HG02642 (cell line): ENCODE results near the gene C4BPA.

Experiments
- ATAC-seq: cut with Tn5 transposase; IDR thresholded peaks from one replicate; pipeline ENCODE4 v1.9.1; 2021; ENCODE audit warnings: mild to moderate bottlenecking; ENCODE audit not compliant: unreplicated experiment, poor library complexity

C4BPA gene

GRCh38 chr1:207076181-207076955 lies 27.7 kb upstream of the C4BPA start:
- no peak for ATAC-seq

GRCh38 chr1:207077012-207077411 lies 27.0 kb upstream of the C4BPA start:
- ATAC-seq, result no peak

DNA sequence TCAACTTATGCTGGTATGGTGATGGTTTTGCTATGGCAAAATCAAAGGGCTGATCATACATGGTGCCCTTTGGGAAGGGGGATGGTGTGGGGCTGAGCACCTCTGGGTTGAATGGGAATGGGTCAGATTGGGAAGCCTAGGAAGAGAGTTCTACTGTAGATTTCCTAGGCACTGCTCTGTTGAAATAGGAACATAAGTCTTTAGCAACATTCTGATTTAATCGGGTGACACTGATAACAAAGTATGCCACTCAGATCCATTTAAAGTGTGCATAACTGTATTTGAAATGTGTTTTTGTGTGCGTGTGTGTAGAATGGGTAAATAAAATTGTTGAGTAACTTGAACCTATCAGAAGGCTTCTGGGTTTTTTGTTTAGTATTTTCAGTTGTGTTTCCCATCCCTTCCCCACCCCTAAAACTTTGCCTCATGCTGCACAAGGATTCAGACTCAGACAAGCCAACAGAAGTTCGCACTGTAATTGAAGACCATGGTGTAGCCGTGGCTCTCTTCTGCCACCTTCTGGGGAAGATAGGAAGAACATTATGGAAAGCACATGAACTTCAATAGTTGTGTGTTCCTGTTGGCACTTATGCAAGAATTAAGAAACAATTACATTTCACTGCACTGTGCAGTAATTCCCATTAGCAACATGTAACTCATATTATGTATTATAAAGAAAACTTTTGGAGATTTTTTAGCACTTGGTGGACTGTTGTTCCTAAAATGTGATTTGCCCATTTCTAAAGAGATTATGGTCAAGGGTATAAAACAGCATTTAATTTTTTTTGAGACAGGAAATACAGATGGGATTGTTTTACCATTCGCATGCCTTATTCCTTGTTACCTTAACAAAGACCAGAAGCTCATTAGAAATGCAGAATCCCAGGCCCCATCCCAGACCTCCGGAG lies 26.3 kb upstream of the C4BPA start:
- ATAC-seq, result peak; percentile 64

DNA sequence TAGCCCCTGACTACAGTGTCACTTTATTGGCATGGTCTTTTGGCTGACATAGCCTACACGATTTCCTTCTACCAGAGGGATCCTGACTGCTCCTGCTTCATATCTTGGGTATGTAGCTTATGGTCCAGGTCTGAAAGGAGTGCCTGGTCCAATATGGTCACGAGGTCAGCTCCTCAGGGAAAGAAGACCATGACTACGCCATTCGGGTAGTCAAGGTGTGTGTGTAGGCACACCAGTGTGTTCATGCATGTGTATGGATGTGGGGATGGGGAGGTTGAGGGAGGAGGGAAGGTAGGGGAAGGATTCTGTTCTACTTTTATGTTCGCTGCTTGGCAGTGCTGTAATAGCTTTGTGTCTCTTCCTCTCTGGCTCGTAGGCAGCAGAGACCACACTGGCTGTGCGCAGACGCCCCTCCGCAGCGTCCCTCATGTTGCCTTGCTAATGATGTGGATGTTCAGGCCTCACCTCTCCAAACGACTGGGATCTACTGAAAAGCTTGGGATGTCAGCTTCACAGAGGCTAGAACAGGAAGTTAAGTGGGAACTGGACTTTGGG lies 25.4 kb upstream of the C4BPA start:
- ATAC-seq, result no peak

DNA sequence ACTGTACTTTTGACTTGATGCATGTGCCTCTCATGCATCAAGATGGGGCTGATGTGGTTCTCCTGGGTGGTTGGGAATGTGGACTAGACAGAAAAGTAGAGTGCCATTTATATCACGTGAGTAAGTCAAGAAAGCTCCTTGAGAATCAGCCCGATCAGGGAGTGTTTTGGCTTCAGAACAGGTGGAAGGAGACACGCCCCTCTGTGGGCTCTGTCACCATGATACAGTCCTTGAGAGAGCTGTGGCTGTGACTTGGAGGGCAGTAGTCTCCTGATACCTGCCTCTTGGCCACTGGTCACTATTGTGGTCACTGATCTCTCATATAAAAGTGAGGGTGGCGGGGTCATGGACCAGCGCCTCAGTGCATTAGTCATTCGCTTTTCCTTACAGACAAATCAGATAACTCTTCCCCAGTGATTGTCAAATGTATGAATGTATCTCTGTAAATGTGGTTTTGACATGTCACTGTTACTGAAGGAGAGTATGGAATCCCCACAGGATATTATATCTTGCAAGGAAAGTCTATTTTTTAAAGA lies 24.3 kb upstream of the C4BPA start:
- no peak for ATAC-seq

DNA sequence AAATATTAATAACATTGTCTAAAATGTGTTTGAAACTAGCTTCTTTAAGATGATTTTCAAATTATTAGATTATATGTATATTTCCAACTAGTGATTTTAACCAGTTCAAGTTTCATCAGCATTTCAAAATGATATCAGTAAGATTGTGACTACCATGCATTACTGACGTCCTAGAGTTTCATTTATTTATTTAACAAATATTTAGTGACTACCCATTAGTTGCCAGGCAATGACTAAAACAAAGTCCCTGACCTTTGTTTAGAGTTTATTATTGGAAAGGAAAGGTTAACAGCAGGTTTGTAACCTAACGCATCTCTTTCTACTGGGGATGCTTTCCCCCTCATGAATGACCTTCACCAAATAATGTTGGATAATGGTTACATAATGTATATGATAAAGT lies 22.9 kb upstream of the C4BPA start:
- no peak for ATAC-seq

- ATAC-seq, result no peak
These were observed 22.2 kb upstream of the C4BPA start for GRCh38 chr1:207081806-207082205.

GRCh38 chr1:207084232-207084631 lies 19.8 kb upstream of the C4BPA start:
- peak; percentile 9 for ATAC-seq

DNA sequence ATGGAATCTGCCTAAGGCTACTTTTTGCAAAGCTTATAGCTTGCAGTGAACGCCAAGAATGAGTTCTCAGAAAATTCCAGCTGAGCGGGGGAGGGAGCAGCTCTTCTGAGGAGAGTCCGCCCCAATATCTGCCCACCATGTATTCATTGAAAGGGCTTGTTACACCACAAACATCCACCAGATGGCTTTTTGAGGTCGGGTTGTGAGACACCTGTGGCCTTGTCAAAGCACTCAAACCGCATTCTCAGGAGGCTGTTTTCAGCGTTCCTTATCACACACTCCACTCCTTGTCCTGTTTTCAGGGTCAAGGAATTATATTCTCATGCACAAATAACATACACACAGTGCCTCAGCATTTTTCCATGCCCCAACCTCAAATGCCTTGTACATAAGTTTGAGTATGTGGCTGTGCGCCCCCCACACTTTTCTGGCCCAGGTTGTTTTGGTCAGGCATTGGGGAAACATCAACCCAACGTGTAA lies 19.3 kb upstream of the C4BPA start:
- ATAC-seq, result peak; percentile 76

DNA sequence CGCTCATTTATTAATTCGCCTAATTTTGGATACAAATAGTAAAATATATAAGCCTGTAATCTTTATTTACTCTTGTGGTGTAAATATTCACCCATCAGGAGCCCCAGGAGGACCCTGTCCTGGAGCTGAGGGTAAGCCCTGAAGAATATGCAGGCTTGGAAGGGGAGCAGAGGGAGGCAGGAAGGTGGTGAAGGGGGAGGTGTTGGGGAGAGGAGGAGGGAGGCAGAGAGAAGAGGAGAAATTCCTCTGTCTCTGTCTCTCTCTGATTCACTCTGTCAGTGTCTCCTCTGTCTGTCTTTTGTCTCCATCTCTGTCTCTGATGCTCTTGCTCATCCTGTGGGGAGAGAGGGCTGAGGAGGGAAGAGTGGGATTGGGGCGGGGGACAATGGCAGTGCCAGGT lies 18.1 kb upstream of the C4BPA start:
- no peak for ATAC-seq

- no peak for ATAC-seq
These were observed 15.9 kb upstream of the C4BPA start for GRCh38 chr1:207088161-207088560.

- ATAC-seq, result no peak
These were observed 15.1 kb upstream of the C4BPA start, which contains the start of gene C4BPB for GRCh38 chr1:207088701-207089626. Gene C4BPB (plus strand): TSS chr1:207088860. CDS start chr1:207089532, 672 bp downstream.

DNA sequence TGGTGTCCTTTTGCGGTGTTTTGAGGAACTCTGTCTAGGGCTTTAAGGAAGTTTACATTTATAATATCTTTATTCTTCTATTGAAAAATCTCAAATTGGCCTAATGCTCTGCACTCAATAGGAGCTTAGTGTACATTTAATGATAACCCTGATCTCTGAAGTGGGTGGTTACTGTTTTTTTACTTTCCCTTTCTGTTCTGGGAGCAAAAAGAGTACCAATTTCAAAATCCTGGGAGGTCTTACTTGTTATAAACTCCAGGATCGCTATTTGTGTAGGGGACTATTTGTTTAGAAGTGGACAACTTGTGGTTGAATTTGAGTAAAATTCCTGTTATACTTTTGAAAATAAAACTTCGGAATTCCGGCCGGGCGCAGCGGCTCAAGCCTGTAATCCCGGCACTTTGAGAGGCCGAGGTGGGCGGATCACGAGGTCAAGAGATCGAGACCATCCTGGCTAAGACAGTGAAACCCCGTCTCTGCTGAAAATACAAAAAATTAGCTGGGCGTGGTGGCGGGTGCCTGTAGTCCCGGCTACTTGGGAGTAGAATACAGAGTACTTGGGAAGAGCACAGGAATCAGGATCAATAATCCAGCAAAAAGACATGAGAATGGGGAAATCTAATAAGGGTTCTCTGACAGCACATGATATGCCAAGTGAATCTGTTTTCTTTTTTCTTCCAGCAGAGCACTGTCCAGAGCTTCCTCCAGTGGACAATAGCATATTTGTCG lies 14.2 kb upstream of the C4BPA start:
- ATAC-seq, result no peak

DNA sequence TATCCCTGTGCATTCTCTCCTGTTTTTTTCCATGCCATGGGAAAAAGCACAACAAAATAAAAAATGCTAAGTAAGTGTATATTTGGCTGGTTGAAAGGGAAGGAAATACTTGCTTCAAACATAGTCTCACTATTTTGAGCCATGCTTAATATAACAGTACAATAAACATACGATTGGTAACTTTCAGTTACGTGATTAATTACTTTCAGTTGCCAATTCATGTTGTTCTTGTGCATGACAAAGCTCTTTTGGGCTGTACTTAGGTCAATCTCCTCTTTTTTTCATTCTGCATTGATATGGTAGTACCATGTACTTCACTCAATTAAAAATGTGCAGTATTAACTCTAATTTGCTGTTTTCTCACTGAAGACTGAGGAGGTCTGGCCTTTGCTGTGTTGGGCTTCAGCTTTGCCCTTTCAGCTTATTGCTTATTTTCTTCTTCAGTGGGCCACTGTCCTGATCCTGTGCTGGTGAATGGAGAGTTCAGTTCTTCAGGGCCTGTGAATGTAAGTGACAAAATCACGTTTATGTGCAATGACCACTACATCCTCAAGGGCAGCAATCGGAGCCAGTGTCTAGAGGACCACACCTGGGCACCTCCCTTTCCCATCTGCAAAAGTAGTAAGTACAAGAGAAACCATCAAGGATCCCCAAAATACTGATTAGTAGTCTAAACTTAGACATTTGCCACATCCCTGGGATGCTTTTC lies 12.7 kb upstream of the C4BPA start:
- ATAC-seq, result no peak

GRCh38 chr1:207093944-207094343 lies 10.1 kb upstream of the C4BPA start:
- ATAC-seq, result no peak

GRCh38 chr1:207097871-207098324 lies 6.1 kb upstream of the C4BPA start:
- peak; percentile 58 for ATAC-seq

GRCh38 chr1:207101720-207102119 lies 2.3 kb upstream of the C4BPA start:
- ATAC-seq, result no peak

- ATAC-seq, result no peak
These were observed 1.9 kb upstream of the C4BPA start for GRCh38 chr1:207102146-207102545.
